Activated B cell treated with CpG ODN at 0.5 μM for 24 hours (primary cell): ENCODE results near the gene SLIT3. TPM values are rescaled to one million over a fixed set of nuclear protein-coding genes. Genes with fewer than 3 reads are reported as not detected.

Source experiments
- ATAC-seq: fragments of 200-7000 bp; cut with Tn5 transposase; one replicate; pipeline ENCODE4 v1.10.0; 2021; ENCODE audit warnings: low read depth, mild to moderate bottlenecking, moderate library complexity
- CTCF ChIA-PET: fragments of 350-600 bp; sonication (Branson Sonifier 250); formaldehyde crosslinking; loops from one replicate; lab custom pipeline; 2021; ENCODE audit warnings: antibody characterized with exemption; lab: Charles Lee
- POLR2A ChIA-PET: fragments of 350-600 bp; sonication (Branson Sonifier 250); formaldehyde crosslinking; loops from one replicate; lab custom pipeline; 2021; ENCODE audit warnings: antibody characterized with exemption; lab: Charles Lee
- DNase-seq: peaks from one replicate; pipeline ENCODE4 v3.0.0; 2022
- H3K27ac Mint-ChIP-seq: one replicate; pipeline ENCODE4 v1.8.0; 2020; ENCODE audit warnings: mixed read lengths
- H3K27me3 Mint-ChIP-seq: one replicate; pipeline ENCODE4 v1.8.0; 2021; ENCODE audit warnings: mixed read lengths
- H3K36me3 Mint-ChIP-seq: one replicate; pipeline ENCODE4 v1.8.0; 2021; ENCODE audit warnings: low read depth, mixed read lengths
- H3K4me1 Mint-ChIP-seq: one replicate; pipeline ENCODE4 v1.8.0; 2021; ENCODE audit warnings: mixed read lengths
- H3K4me3 Mint-ChIP-seq: one replicate; pipeline ENCODE4 v1.8.0; 2020; ENCODE audit warnings: mild to moderate bottlenecking, mixed read lengths
- H3K9me3 Mint-ChIP-seq: one replicate; pipeline ENCODE4 v1.8.0; 2020; ENCODE audit warnings: mixed read lengths
- CTCF ChIP-seq: fragments of 200-600 bp; IDR thresholded peaks from one replicate; pipeline ENCODE4 v1.8.0; 2022; ENCODE audit warnings: antibody characterized with exemption, mild to moderate bottlenecking
- intact Hi-C: fragments of 100-400 bp; cut with micrococcal nuclease; formaldehyde crosslinking; loops from one replicate; pipeline ENCODE4 v1.15.1; 2024
- total RNA-seq: library from RNA; stranded (reverse); gene quantifications from 2 replicates; pipeline ENCODE4 v1.2.3, GENCODE V29; 2022

SLIT3 gene
- total RNA-seq, 1 donor from 2014 or later = not detected

DNA sequence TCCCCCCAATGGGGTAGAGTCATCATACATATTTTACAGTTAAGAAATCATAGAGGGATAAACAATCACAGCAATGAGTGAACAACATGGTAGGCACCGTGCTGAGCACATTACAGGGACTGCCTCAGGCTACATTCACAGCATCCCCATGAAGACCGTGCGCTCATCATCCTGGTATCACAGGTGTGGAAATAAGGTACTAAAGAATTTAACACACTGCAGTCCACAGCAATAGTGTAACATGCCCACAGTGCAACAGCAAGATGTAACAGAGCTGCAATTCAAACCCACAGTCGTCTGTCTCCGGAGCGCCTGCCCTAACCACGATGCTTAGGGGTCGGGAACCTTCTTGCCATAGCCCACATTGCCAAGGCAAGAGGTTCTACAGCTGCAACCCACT lies 5.6 kb downstream of the SLIT3 start:
- TF ChIP-seq CTCF = no peak
- H3K4me3 Mint-ChIP-seq = no peak overlapping the region
- H3K9me3 Mint-ChIP-seq = no peaks in the 10 kb centered on the region
- intact Hi-C loops = no loop called here
- no peaks in the 10 kb centered on the region for H3K4me1 Mint-ChIP-seq
- POLR2A ChIA-PET = no interaction called here
- ATAC-seq = no peak
- no peak overlapping the region for H3K27ac Mint-ChIP-seq
- no peak for DNase-seq
- H3K36me3 Mint-ChIP-seq = no peaks in the 10 kb centered on the region
- CTCF ChIA-PET = no interaction called here
- peaks cover 13% of the 10 kb centered on the region for H3K27me3 Mint-ChIP-seq

DNA sequence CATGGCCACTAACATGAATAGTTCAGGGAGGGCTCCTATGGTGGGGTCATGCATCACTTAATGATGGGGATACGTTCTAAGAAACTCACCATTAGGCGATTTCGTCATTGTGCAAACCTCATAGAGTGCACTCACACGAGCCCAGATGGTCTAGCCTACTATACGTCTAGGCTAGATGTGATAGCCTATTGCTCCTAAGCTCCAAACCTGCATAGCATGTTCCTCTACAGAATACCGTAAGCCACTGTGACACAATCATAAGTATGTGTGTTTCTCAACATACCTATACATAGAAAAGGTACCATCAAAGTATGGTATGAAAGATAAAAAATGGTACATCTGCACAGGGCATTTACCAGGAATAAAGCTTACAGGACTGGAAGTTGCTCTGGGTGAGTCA lies 6.3 kb downstream of the SLIT3 start:
- peaks cover 7% of the 10 kb centered on the region for H3K27me3 Mint-ChIP-seq
- no peak overlapping the region for H3K4me3 Mint-ChIP-seq
- no peaks in the 10 kb centered on the region for H3K36me3 Mint-ChIP-seq
- H3K4me1 Mint-ChIP-seq = no peaks in the 10 kb centered on the region
- no peak for TF ChIP-seq CTCF
- H3K27ac Mint-ChIP-seq = no peak overlapping the region
- CTCF ChIA-PET = no interaction called here
- intact Hi-C loops = no loop called here
- ATAC-seq = no peak
- H3K9me3 Mint-ChIP-seq = no peaks in the 10 kb centered on the region
- DNase-seq = no peak
- POLR2A ChIA-PET = no interaction called here

DNA sequence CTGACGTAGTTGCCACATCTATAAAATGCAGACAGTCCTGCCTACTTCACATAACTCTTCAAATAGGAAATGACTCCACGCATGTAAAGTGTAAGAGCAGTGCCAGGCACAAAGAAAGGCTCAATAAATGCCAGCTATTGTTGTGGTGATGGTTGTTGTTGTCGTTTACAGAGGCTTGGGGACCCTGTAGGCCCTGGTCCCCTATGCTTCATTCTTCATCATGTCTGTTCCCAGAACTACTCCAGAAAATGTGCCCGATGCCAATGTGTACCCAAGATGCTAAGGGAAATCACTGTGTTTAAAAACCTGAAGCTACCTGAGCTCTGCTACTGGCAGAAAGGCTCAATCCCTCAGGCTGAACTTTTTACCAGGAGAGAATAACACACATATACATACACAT lies 9.1 kb downstream of the SLIT3 start:
- Mint-ChIP-seq H3K27me3 (no peaks in the 10 kb centered on the region), H3K36me3 (no peaks in the 10 kb centered on the region), H3K4me3 (no peak overlapping the region), H3K4me1 (no peaks in the 10 kb centered on the region), H3K9me3 (no peaks in the 10 kb centered on the region), H3K27ac (no peak overlapping the region)
- ChIA-PET POLR2A (no interaction called here), CTCF (no interaction called here)
- intact Hi-C loops = no loop called here
- no peak for ATAC-seq
- DNase-seq = no peak
- no peak for TF ChIP-seq CTCF

- Mint-ChIP-seq H3K36me3 (no peaks in the 10 kb centered on the region), H3K9me3 (no peaks in the 10 kb centered on the region), H3K4me1 (no peaks in the 10 kb centered on the region), H3K4me3 (no peak overlapping the region), H3K27me3 (no peaks in the 10 kb centered on the region), H3K27ac (no peak overlapping the region)
- POLR2A ChIA-PET = no interaction called here
- no peak for TF ChIP-seq CTCF
- intact Hi-C loops = no loop called here
- DNase-seq = no peak
- no peak for ATAC-seq
- CTCF ChIA-PET = no interaction called here
Measured at GRCh38 chr5:169290895-169291294, 10.0 kb downstream of the SLIT3 start.

DNA sequence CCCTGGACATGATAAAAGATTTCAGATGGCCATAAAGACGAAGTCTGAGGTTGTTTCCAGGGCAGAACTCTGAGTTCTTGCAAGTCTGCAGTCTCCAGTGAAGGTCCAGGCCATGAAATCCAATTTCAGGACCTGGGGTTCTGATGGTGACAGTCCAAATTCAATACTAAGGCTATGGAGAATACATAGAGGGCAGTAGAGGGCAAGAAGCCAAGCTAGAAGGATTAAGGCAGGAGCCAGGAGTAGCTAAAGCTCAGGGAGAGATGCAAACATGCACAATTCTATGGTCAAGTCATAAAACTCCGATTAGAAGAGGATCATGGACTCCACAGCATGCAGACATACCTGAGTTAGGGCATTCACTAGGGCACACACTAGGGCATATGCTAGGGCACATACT lies 11.4 kb downstream of the SLIT3 start:
- no peak for ATAC-seq
- Mint-ChIP-seq H3K27ac (no peak overlapping the region), H3K36me3 (no peaks in the 10 kb centered on the region), H3K4me1 (no peaks in the 10 kb centered on the region), H3K9me3 (no peaks in the 10 kb centered on the region), H3K27me3 (no peaks in the 10 kb centered on the region), H3K4me3 (no peak overlapping the region)
- intact Hi-C loops = no loop called here
- CTCF ChIA-PET = no interaction called here
- no peak for TF ChIP-seq CTCF
- no peak for DNase-seq
- POLR2A ChIA-PET = no interaction called here
